GM12878 (cell line): ENCODE results near the gene SYT8. TPM values are rescaled to one million over a fixed set of nuclear protein-coding genes. Genes with fewer than 3 reads are reported as not detected.

Experiments used
- EGR1 ChIP-seq, 2 experiments: IDR thresholded peaks; 1 replicate in 1 of 2; 2 replicates in 1 of 2; pipeline ENCODE4 v1.6.1; 2011 to 2012; ENCODE audit warnings: low read depth in 2 of 2, low read length in 2 of 2, borderline replicate concordance in 1 of 2, mild to moderate bottlenecking in 1 of 2, moderate library complexity in 1 of 2
- ETV6 ChIP-seq, 2 experiments: fragments of 450-650 bp in 1 of 2; IDR thresholded peaks in 1 of 2; conservative IDR thresholded peaks in 1 of 2; 2 replicates each; pipeline ENCODE4 v1.6.1; 2014; ENCODE audit warnings: antibody characterized with exemption in 1 of 2, borderline replicate concordance in 1 of 2, low read depth in 1 of 2, mild to moderate bottlenecking in 1 of 2, moderate library complexity in 1 of 2
- FOS ChIP-seq: IDR thresholded peaks from 3 replicates; pipeline ENCODE4 v1.6.1; 2011; ENCODE audit warnings: borderline replicate concordance; ENCODE audit not compliant: insufficient read length; ENCODE audit errors: extremely low read depth
- FOXM1 ChIP-seq: IDR thresholded peaks from 2 replicates; pipeline ENCODE4 v1.6.1; 2012; ENCODE audit warnings: low read depth, mild to moderate bottlenecking, inconsistent platforms, low read length, moderate library complexity
- HCFC1 ChIP-seq: fragments of 150-350 bp; IDR thresholded peaks from 2 replicates; pipeline ENCODE4 v1.6.1; 2014; ENCODE audit warnings: low read length
- JUNB ChIP-seq: IDR thresholded peaks from 2 replicates; pipeline ENCODE4 v1.6.1; 2016; ENCODE audit warnings: antibody characterized with exemption, mild to moderate bottlenecking
- NFIC ChIP-seq: IDR thresholded peaks from 2 replicates; pipeline ENCODE4 v1.6.1; 2012; ENCODE audit warnings: low read depth, mild to moderate bottlenecking, inconsistent platforms, low read length, moderate library complexity
- NFXL1 ChIP-seq: fragments of 450-650 bp; IDR thresholded peaks from 2 replicates; pipeline ENCODE4 v1.6.1; 2017; ENCODE audit warnings: antibody characterized with exemption, mild to moderate bottlenecking, borderline replicate concordance
- NR2C1 ChIP-seq: fragments of 450-650 bp; IDR thresholded peaks from 2 replicates; pipeline ENCODE4 v1.6.1; 2017; ENCODE audit warnings: antibody characterized with exemption, mild to moderate bottlenecking, moderate library complexity
- PAX5 ChIP-seq: IDR thresholded peaks from 2 replicates; pipeline ENCODE4 v1.6.1; 2011; ENCODE audit warnings: low read depth, low read length, borderline replicate concordance
- POLR2AphosphoS2 ChIP-seq: IDR thresholded peaks from 2 replicates; pipeline ENCODE4 v1.6.1; 2011; ENCODE audit warnings: low read depth, mild to moderate bottlenecking, low read length, improper control_type of control experiment, moderate library complexity
- POLR2AphosphoS5 ChIP-seq: IDR thresholded peaks from 2 replicates; pipeline ENCODE4 v1.6.1; 2011; ENCODE audit warnings: mild to moderate bottlenecking, low read length, inconsistent platforms
- RCOR1 ChIP-seq: conservative IDR thresholded peaks from 2 replicates; pipeline ENCODE4 v1.6.1; 2012; ENCODE audit warnings: low read depth, low read length, improper control_type of control experiment
- SIN3A ChIP-seq: IDR thresholded peaks from 2 replicates; pipeline ENCODE4 v1.6.1; 2012; ENCODE audit warnings: low read depth, low read length, improper control_type of control experiment
- SMAD1 ChIP-seq: fragments of 450-650 bp; IDR thresholded peaks from 2 replicates; pipeline ENCODE4 v1.6.1; 2018; ENCODE audit warnings: mild to moderate bottlenecking, low read depth; ENCODE audit not compliant: partially characterized antibody
- SMAD5 ChIP-seq: IDR thresholded peaks from 2 replicates; pipeline ENCODE4 v1.6.1; 2016; ENCODE audit warnings: antibody characterized with exemption, low read depth
- SMARCA5 ChIP-seq: fragments of 450-650 bp; IDR thresholded peaks from 2 replicates; pipeline ENCODE4 v1.6.1; 2017; ENCODE audit warnings: mild to moderate bottlenecking
- SRF ChIP-seq, 2 experiments: IDR thresholded peaks; 2 replicates each; pipeline ENCODE4 v1.6.1; 2011; ENCODE audit warnings: low read depth in 2 of 2, low read length in 2 of 2, mild to moderate bottlenecking in 1 of 2, moderate library complexity in 1 of 2
- SUZ12 ChIP-seq: fragments of 200-600 bp; sonication (generic); IDR thresholded peaks from one replicate; pipeline ENCODE4 v1.6.1; 2018; ENCODE audit warnings: antibody characterized with exemption, mild to moderate bottlenecking; ENCODE audit not compliant: unreplicated experiment
- TARDBP ChIP-seq: IDR thresholded peaks from 2 replicates; pipeline ENCODE4 v1.6.1; 2016; ENCODE audit warnings: borderline replicate concordance
- TBL1XR1 ChIP-seq: IDR thresholded peaks from 2 replicates; pipeline ENCODE4 v1.6.1; 2012; ENCODE audit warnings: low read depth, low read length, improper control_type of control experiment
- TCF12 ChIP-seq: IDR thresholded peaks from 2 replicates; pipeline ENCODE4 v1.6.1; 2011; ENCODE audit warnings: low read depth, mild to moderate bottlenecking, low read length
- ZNF207 ChIP-seq: fragments of 450-650 bp; IDR thresholded peaks from 2 replicates; pipeline ENCODE4 v1.6.1; 2014; ENCODE audit warnings: antibody characterized with exemption, mild to moderate bottlenecking, borderline replicate concordance
- polyA plus RNA-seq, 11 experiments: library from polyadenylated mRNA; depleted of rRNA in 4 of 11; unstranded in 6 of 11; stranded (reverse) in 5 of 11; fragments of >200 nt; fragmentation: Nextera tagmentation in 4 of 11; fragmentation: Illumina TruSeq in 1 of 11; extraction: Ambion mirVana in 4 of 11; extraction: Trizol in 1 of 11; gene quantifications; 1 replicate in 1 of 11; 2 replicates in 10 of 11; pipeline versions ENCODE4 v1.2.1 to v1.2.3, GENCODE V29; 2011 to 2016; ENCODE audit warnings: inconsistent platforms in 2 of 11, missing spikeins in 2 of 11, low read depth in 1 of 11
- total RNA-seq, 4 experiments: library from RNA; depleted of rRNA in 3 of 4; stranded (reverse); fragments of >200 nt in 3 of 4; fragmentation: Illumina TruSeq in 1 of 4; extraction: Trizol in 1 of 4; gene quantifications; 2 replicates each; pipeline versions ENCODE4 v1.2.1 to v1.2.3, GENCODE V29; 2013 to 2021
- TF ChIP-seq, protein P1 (sequence below): fragments of 450-650 bp; IDR thresholded peaks from 2 replicates; pipeline ENCODE4 v1.6.1; 2016; ENCODE audit warnings: mild to moderate bottlenecking
- TF ChIP-seq, protein P2 (sequence below): fragments of 450-650 bp; conservative IDR thresholded peaks from 2 replicates; pipeline ENCODE4 v1.6.1; 2017; ENCODE audit warnings: mild to moderate bottlenecking, moderate library complexity
- TF ChIP-seq, protein P3 (sequence below): IDR thresholded peaks from 2 replicates; pipeline ENCODE4 v1.6.1; 2011; ENCODE audit warnings: low read depth, low read length, improper control_type of control experiment, borderline replicate concordance
- TF ChIP-seq, protein P4 (sequence below): IDR thresholded peaks from 2 replicates; pipeline ENCODE4 v1.6.1; 2011; ENCODE audit warnings: borderline replicate concordance, low read depth, mild to moderate bottlenecking, moderate library complexity, low read length; ENCODE audit not compliant: insufficient read depth, poor library complexity, severe bottlenecking

Gene SYT8
- total and polyA plus RNA-seq, 10 of the 15 experiments (the other 5 are each of a cell fraction or from before 2014, with no cell fraction given), result 0.44 TPM; not detected in 9

DNA sequence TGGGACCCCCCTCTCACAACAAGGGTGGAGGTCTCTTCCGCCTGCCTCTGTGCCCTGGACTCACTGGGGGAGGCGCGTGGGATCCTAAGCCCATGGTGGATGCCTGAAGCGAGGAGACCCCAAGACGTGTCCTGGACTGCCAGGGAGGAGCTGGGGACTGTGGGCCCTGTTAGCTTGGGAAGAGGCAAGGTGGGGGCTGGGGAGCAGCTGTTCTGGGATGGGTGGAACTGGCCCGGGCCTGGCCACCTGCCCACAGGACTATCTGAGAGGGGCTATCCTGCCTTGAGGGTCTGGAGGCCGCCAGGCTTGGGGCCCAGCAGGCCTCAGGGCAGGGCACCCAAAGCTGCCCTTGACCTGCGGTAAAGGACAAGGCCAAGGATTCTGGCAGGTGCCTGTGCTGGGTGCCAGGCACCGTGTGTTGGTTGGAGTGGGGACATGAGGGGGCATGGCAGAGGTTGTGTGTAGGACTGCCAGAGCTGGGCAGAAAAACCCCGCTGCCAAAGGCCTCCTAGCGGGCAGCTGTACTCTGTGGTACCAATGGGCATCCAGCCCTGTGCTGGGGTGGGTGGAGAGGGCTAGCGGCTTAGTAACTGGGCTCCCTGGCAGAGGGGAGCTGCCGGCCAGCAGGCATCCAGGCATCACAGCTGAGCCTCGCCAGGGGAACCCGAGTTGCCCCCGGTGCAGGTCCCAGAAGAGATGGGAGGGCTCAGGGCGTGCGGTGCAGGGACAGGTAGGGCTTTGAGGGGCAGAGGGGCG is 18.8 kb downstream of the SYT8 start (continued):
- no peak for TF ChIP-seq FOXM1
- no peak for TF ChIP-seq TBL1XR1
- no peak for TF ChIP-seq PAX5
- TF ChIP-seq RCOR1, result no peak
- no peak for TF ChIP-seq NFIC
- TF ChIP-seq, protein P1, sequence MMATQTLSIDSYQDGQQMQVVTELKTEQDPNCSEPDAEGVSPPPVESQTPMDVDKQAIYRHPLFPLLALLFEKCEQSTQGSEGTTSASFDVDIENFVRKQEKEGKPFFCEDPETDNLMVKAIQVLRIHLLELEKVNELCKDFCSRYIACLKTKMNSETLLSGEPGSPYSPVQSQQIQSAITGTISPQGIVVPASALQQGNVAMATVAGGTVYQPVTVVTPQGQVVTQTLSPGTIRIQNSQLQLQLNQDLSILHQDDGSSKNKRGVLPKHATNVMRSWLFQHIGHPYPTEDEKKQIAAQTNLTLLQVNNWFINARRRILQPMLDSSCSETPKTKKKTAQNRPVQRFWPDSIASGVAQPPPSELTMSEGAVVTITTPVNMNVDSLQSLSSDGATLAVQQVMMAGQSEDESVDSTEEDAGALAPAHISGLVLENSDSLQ, result no peak
- TF ChIP-seq NR2C1, result no peak
- no peak for TF ChIP-seq ZNF207
- TF ChIP-seq, protein P2, sequence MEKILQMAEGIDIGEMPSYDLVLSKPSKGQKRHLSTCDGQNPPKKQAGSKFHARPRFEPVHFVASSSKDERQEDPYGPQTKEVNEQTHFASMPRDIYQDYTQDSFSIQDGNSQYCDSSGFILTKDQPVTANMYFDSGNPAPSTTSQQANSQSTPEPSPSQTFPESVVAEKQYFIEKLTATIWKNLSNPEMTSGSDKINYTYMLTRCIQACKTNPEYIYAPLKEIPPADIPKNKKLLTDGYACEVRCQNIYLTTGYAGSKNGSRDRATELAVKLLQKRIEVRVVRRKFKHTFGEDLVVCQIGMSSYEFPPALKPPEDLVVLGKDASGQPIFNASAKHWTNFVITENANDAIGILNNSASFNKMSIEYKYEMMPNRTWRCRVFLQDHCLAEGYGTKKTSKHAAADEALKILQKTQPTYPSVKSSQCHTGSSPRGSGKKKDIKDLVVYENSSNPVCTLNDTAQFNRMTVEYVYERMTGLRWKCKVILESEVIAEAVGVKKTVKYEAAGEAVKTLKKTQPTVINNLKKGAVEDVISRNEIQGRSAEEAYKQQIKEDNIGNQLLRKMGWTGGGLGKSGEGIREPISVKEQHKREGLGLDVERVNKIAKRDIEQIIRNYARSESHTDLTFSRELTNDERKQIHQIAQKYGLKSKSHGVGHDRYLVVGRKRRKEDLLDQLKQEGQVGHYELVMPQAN, result no peak
- no peak for TF ChIP-seq POLR2AphosphoS5
- TF ChIP-seq TARDBP, result no peak
- no peak for TF ChIP-seq ETV6 (conservative IDR thresholded peaks at IDR 0.05 in 1 of 2, IDR thresholded peaks at IDR 0.05 in 1 of 2; ENCODE audit: borderline replicate concordance in 1 of 2, low read depth in 1 of 2)
- TF ChIP-seq, protein P3, sequence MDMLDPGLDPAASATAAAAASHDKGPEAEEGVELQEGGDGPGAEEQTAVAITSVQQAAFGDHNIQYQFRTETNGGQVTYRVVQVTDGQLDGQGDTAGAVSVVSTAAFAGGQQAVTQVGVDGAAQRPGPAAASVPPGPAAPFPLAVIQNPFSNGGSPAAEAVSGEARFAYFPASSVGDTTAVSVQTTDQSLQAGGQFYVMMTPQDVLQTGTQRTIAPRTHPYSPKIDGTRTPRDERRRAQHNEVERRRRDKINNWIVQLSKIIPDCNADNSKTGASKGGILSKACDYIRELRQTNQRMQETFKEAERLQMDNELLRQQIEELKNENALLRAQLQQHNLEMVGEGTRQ, result no peak
- TF ChIP-seq SRF (IDR thresholded peaks at IDR 0.05; ENCODE audit: low read depth in 2 of 2, low read length in 2 of 2), result no peak
- no peak for TF ChIP-seq NFXL1
- TF ChIP-seq TCF12, result 0 out of 2 replicates have a peak, but pooled peaks have one; percentile 9
- TF ChIP-seq JUNB, result no peak
- no peak for TF ChIP-seq SMAD5
- TF ChIP-seq EGR1 (IDR thresholded peaks at IDR 0.05; ENCODE audit: borderline replicate concordance in 1 of 2, low read depth in 2 of 2, low read length in 2 of 2), result no peak
- no peak for TF ChIP-seq FOS
- TF ChIP-seq SMARCA5, result no peak
- no peak for TF ChIP-seq POLR2AphosphoS2
- no peak for TF ChIP-seq SIN3A
- TF ChIP-seq, protein P4, sequence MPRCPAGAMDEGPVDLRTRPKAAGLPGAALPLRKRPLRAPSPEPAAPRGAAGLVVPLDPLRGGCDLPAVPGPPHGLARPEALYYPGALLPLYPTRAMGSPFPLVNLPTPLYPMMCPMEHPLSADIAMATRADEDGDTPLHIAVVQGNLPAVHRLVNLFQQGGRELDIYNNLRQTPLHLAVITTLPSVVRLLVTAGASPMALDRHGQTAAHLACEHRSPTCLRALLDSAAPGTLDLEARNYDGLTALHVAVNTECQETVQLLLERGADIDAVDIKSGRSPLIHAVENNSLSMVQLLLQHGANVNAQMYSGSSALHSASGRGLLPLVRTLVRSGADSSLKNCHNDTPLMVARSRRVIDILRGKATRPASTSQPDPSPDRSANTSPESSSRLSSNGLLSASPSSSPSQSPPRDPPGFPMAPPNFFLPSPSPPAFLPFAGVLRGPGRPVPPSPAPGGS, result no peak
- no peak for TF ChIP-seq SUZ12
- TF ChIP-seq SMAD1, result no peak
- TF ChIP-seq HCFC1, result no peak
